Testis (tissue), 2 donors: ENCODE data around the gene ZNF282.

Experiments
- CTCF ChIP-seq, 3 experiments: fragments of 450-650 bp in 2 of 3; fragments of 200-600 bp in 1 of 3; sonication (generic) in 1 of 3; IDR thresholded peaks; one replicate each; pipeline ENCODE4 v1.5.1; 2016 to 2019; ENCODE audit warnings: antibody characterized with exemption in 3 of 3, mild to moderate bottlenecking in 2 of 3, moderate library complexity in 1 of 3
- POLR2A ChIP-seq: fragments of 450-650 bp; IDR thresholded peaks from one replicate; pipeline ENCODE4 v1.6.1; 2017; ENCODE audit warnings: antibody characterized with exemption, mild to moderate bottlenecking, moderate library complexity

- TF ChIP-seq CTCF (IDR thresholded peaks at IDR 0.05) (no peak), POLR2A (no peak)
These were observed 23.4 kb downstream of the ZNF282 start for GRCh38 chr7:149218469-149219420.
